Activated effector memory CD4-positive, alpha-beta T cell treated with Interleukin-2 at 50 U/mL for 16 hours (primary cell): ENCODE measurements around the gene TTC31.
A peak's percentile ranks its signal among the peaks of the same experiment; 100 is the strongest.
"Not testable (repeated sequence)": the region's sequence is repeated elsewhere in the genome, so short reads cannot be mapped to it uniquely, and the experiment has no call there.

Experiments used
- DNase-seq: peaks from one replicate; pipeline ENCODE4 v3.0.0-alpha.2; 2020

Gene TTC31

GRCh38 chr2:74482801-74483674, at the start of gene TTC31, which contains the start of gene CCDC142:
TTC31 (plus strand) TSS chr2:74483081; CDS start chr2:74483096, 15 bp downstream.
CCDC142 (minus strand) TSS chr2:74482998; CDS start chr2:74482837, 161 bp downstream.
- DNase-seq: peak; percentile 87

GRCh38 chr2:74436111-74436805, 46.6 kb upstream of the TTC31 start:
- no peak for DNase-seq

GRCh38 chr2:74436848-74437695, 45.8 kb upstream of the TTC31 start:
- no peak for DNase-seq

- DNase-seq: no peak
Observed at GRCh38 chr2:74438248-74438647, 44.6 kb upstream of the TTC31 start.

- DNase-seq: no peak
Observed at GRCh38 chr2:74439373-74439772, 43.5 kb upstream of the TTC31 start.

- DNase-seq: no peak
Observed at GRCh38 chr2:74439803-74440377, 43.0 kb upstream of the TTC31 start.

- DNase-seq: no peak
Observed at GRCh38 chr2:74440378-74441169, 42.3 kb upstream of the TTC31 start.

- no peak for DNase-seq
Observed at GRCh38 chr2:74441170-74441689, 41.7 kb upstream of the TTC31 start.

- DNase-seq: no peak
Observed at GRCh38 chr2:74441690-74442482, 41.0 kb upstream of the TTC31 start, which contains the start of gene RTKN. RTKN (minus strand) TSS chr2:74441937; CDS start chr2:74441816, 121 bp downstream.

GRCh38 chr2:74442483-74443297, 40.2 kb upstream of the TTC31 start:
- DNase-seq: not testable (repeated sequence)

- DNase-seq: no peak
Observed at GRCh38 chr2:74444498-74445318, 38.2 kb upstream of the TTC31 start.

GRCh38 chr2:74447230-74447999, 35.5 kb upstream of the TTC31 start:
- no peak for DNase-seq

GRCh38 chr2:74448771-74449170, 34.1 kb upstream of the TTC31 start:
- DNase-seq: no peak

GRCh38 chr2:74450570-74451190, 32.2 kb upstream of the TTC31 start:
- DNase-seq: no peak

- peak; percentile 96 for DNase-seq
Observed at GRCh38 chr2:74454654-74455511, 28.0 kb upstream of the TTC31 start, which contains the start of gene INO80B. INO80B (plus strand) TSS chr2:74455087; CDS start chr2:74455117, 30 bp downstream.

- no peak for DNase-seq
Observed at GRCh38 chr2:74457129-74457548, 25.7 kb upstream of the TTC31 start.
